Body of pancreas (tissue), 4 donors: ENCODE measurements around the gene GSAP. TPM values are rescaled to one million over a fixed set of nuclear protein-coding genes. Genes with fewer than 3 reads are reported as not detected.

Experiments
- ATAC-seq: fragments of 150-250 bp; one replicate; pipeline ENCODE4 v1.9.1; 2016
- DNase-seq, 4 donors: peaks; one replicate each; pipeline ENCODE4 v3.0.0-alpha.2; 2019
- H3K27ac ChIP-seq, 4 donors: fragments of 200-600 bp; sonication (generic); 1 replicate in 3 of 4; 2 replicates in 1 of 4; pipeline versions ENCODE4 v1.5.1 to v1.6.1; 2016 to 2019; ENCODE audit warnings: mild to moderate bottlenecking in 1 of 4, mixed read lengths in 1 of 4, moderate library complexity in 1 of 4
- H3K27me3 ChIP-seq, 2 donors: fragments of 200-600 bp; sonication (generic); one replicate each; pipeline ENCODE4 v1.6.0; 2016; ENCODE audit warnings: mild to moderate bottlenecking in 1 of 2
- H3K36me3 ChIP-seq, 2 donors: fragments of 200-600 bp; sonication (generic); replicated peaks in 1 of 2; 2 replicates each; pipeline ENCODE4 v1.5.1; 2016; ENCODE audit warnings: low read depth in 2 of 2; ENCODE audit not compliant: insufficient read depth in 1 of 2
- H3K4me1 ChIP-seq: fragments of 200-600 bp; sonication (generic); one replicate; pipeline ENCODE4 v1.6.0; 2016
- H3K4me3 ChIP-seq, 2 donors: fragments of 200-600 bp; sonication (generic); 1 replicate in 1 of 2; 2 replicates in 1 of 2; pipeline ENCODE4 v1.5.1; 2016 to 2019
- H3K9me3 ChIP-seq, 3 donors: fragments of 200-600 bp; sonication (generic); 1 replicate in 2 of 3; 2 replicates in 1 of 3; pipeline ENCODE4 v1.5.1; 2016
- POLR2A ChIP-seq, 3 donors: fragments of 450-650 bp; IDR thresholded peaks; one replicate each; pipeline ENCODE4 v1.6.1; 2016; ENCODE audit warnings: antibody characterized with exemption in 3 of 3, mild to moderate bottlenecking in 2 of 3
- WGBS, 2 donors: methylation state at CpG; one replicate each; pipeline ENCODE4 v1.1.5; 2017; 5-methylcytosine and 5-hydroxymethylcytosine counted together
- intact Hi-C: fragments of 100-400 bp; cut with DNase I; formaldehyde crosslinking; loops from one replicate; pipeline ENCODE4 v1.15.1; 2023
- total RNA-seq, 2 donors: library from RNA; depleted of rRNA; stranded (reverse); fragments of >200 nt; gene quantifications; one replicate each; pipeline ENCODE4 v1.1.0, GENCODE V29; 2016
- TF ChIP-seq, protein P1 (sequence below), 7 experiments: fragments of 450-650 bp in 4 of 7; fragments of 200-600 bp in 3 of 7; sonication (generic) in 3 of 7; IDR thresholded peaks; one replicate each; pipeline ENCODE4 v1.5.1; 2016 to 2019; ENCODE audit warnings: antibody characterized with exemption in 7 of 7

The GSAP gene
- total RNA-seq, 2 donors from 2014 or later, result 13.7 to 18.8 TPM

GRCh38 chr7:77461246-77461645 lies 45.1 kb upstream of the GSAP start:
- H3K4me1 ChIP-seq, result no peaks in the 10 kb centered on the region
- intact Hi-C loops, result no loop called here
- no peaks in the 10 kb centered on the region for H3K36me3 ChIP-seq
- ATAC-seq, result no peak
- no peak for DNase-seq
- WGBS, 2 donors, result 69 to 80% methylated on average over 3 of the region's 3 CpGs
- no peak overlapping the region for H3K4me3 ChIP-seq
- H3K27me3 ChIP-seq, result no peaks in the 10 kb centered on the region
- no peak overlapping the region for H3K27ac ChIP-seq
- no peaks in the 10 kb centered on the region for H3K9me3 ChIP-seq
- TF ChIP-seq POLR2A (IDR thresholded peaks at IDR 0.05), result no peak
- TF ChIP-seq, protein P1, sequence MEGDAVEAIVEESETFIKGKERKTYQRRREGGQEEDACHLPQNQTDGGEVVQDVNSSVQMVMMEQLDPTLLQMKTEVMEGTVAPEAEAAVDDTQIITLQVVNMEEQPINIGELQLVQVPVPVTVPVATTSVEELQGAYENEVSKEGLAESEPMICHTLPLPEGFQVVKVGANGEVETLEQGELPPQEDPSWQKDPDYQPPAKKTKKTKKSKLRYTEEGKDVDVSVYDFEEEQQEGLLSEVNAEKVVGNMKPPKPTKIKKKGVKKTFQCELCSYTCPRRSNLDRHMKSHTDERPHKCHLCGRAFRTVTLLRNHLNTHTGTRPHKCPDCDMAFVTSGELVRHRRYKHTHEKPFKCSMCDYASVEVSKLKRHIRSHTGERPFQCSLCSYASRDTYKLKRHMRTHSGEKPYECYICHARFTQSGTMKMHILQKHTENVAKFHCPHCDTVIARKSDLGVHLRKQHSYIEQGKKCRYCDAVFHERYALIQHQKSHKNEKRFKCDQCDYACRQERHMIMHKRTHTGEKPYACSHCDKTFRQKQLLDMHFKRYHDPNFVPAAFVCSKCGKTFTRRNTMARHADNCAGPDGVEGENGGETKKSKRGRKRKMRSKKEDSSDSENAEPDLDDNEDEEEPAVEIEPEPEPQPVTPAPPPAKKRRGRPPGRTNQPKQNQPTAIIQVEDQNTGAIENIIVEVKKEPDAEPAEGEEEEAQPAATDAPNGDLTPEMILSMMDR (IDR thresholded peaks at IDR 0.05), result no peak

GRCh38 chr7:77460057-77460486 lies 43.9 kb upstream of the GSAP start:
- Histone ChIP-seq H3K9me3 (no peaks in the 10 kb centered on the region), H3K27me3 (no peaks in the 10 kb centered on the region), H3K36me3 (no peaks in the 10 kb centered on the region), H3K27ac (no peak overlapping the region), H3K4me3 (no peak overlapping the region), H3K4me1 (no peaks in the 10 kb centered on the region)
- TF ChIP-seq, protein P1 (IDR thresholded peaks at IDR 0.05), result peak in 5 of 7 experiments; percentile 10 to 37 (median 21)
- no peak for TF ChIP-seq POLR2A (IDR thresholded peaks at IDR 0.05)
- ATAC-seq (no peak), DNase-seq (no peak)
- 8 to 16% methylated on average over 3 of the region's 3 CpGs for WGBS, 2 donors
- intact Hi-C loops, result no loop called here

GRCh38 chr7:77459311-77459726 lies 43.2 kb upstream of the GSAP start:
- TF ChIP-seq, protein P1 (IDR thresholded peaks at IDR 0.05), result no peak

GRCh38 chr7:77458786-77459185 lies 42.6 kb upstream of the GSAP start:
- intact Hi-C loops, result no loop called here
- Histone ChIP-seq H3K4me3 (no peak overlapping the region), H3K4me1 (no peaks in the 10 kb centered on the region), H3K36me3 (no peaks in the 10 kb centered on the region), H3K9me3 (no peaks in the 10 kb centered on the region), H3K27ac (no peak overlapping the region), H3K27me3 (no peaks in the 10 kb centered on the region)
- DNase-seq (no peak), ATAC-seq (no peak)
- no peak for TF ChIP-seq POLR2A (IDR thresholded peaks at IDR 0.05)
- TF ChIP-seq, protein P1 (IDR thresholded peaks at IDR 0.05), result no peak
- 84 to 86% methylated on average over 3 of the region's 3 CpGs for WGBS, 2 donors

More at GRCh38 chr7:77459311-77459726, 43.2 kb upstream of the GSAP start:
- no peak for ATAC-seq
- Histone ChIP-seq H3K4me3 (no peak overlapping the region), H3K27me3 (no peaks in the 10 kb centered on the region), H3K9me3 (no peaks in the 10 kb centered on the region), H3K4me1 (no peaks in the 10 kb centered on the region), H3K36me3 (no peaks in the 10 kb centered on the region), H3K27ac (no peak overlapping the region)
- intact Hi-C loops, result no loop called here
- no peak for DNase-seq
- WGBS, 2 donors, result 71 to 73% methylated on average over 2 of the region's 2 CpGs

DNA sequence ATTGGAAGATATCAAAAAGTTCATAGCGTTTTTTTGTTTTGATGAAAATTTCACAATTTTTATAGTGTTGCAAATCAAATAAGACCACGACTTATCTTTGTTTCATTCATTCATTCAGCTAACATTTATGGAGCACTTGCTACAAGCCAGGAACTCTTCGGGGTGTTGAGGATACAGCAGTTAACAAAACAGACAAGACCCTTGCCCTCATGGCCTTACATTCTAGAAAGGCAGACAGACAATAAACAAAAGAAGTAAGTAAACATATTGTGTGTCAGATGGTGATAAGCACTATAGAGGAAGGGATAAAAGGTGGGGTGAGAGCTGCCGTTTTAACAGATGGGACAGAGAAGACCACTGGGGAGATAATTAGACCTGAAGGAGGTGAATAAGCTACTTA lies 41.6 kb upstream of the GSAP start:
- Histone ChIP-seq H3K4me3 (no peak overlapping the region), H3K36me3 (no peaks in the 10 kb centered on the region), H3K9me3 (no peaks in the 10 kb centered on the region), H3K27me3 (no peaks in the 10 kb centered on the region), H3K4me1 (no peaks in the 10 kb centered on the region), H3K27ac (no peak overlapping the region)
- ATAC-seq, result no peak
- no peak for TF ChIP-seq POLR2A (IDR thresholded peaks at IDR 0.05)
- TF ChIP-seq, protein P1 (IDR thresholded peaks at IDR 0.05), result no peak
- intact Hi-C loops, result no loop called here
- no peak for DNase-seq
- WGBS, 2 donors, result 48 to 55% methylated on average over 4 of the region's 4 CpGs
